ENCODE measurements around the gene PEAK3. TPM values are rescaled to one million over a fixed set of nuclear protein-coding genes. Genes with fewer than 3 reads are reported as not detected.

Gene PEAK3
- polyA plus RNA-seq, 3 donors = 0.04 to 0.08 (median 0.04) TPM

- no peak for DNase-seq (ENCODE audit: low read depth in 3 of 3, low spot score in 2 of 3)
Measured at GRCh38 chr19:2274185-2274711, 7.7 kb downstream of the PEAK3 start.

- no peak for DNase-seq (ENCODE audit: low read depth in 3 of 3, low spot score in 2 of 3)
Measured at GRCh38 chr19:2273356-2274184, 8.4 kb downstream of the PEAK3 start.

GRCh38 chr19:2271234-2272103, 10.5 kb downstream of the PEAK3 start:
- no peak for DNase-seq (ENCODE audit: low read depth in 3 of 3, low spot score in 2 of 3)

- no peak for DNase-seq (ENCODE audit: low read depth in 3 of 3, low spot score in 2 of 3)
Measured at GRCh38 chr19:2270423-2271233, 11.3 kb downstream of the PEAK3 start.

- DNase-seq (ENCODE audit: low read depth in 3 of 3, low spot score in 2 of 3) = no peak
Measured at GRCh38 chr19:2270157-2270422, 11.9 kb downstream of the PEAK3 start.

- DNase-seq (ENCODE audit: low read depth in 3 of 3, low spot score in 2 of 3) = peak; percentile 78 to 91 (median 90)
Measured at GRCh38 chr19:2269244-2270156, 12.5 kb downstream of the PEAK3 start.

GRCh38 chr19:2268861-2269243, 13.1 kb downstream of the PEAK3 start:
- DNase-seq (ENCODE audit: low read depth in 3 of 3, low spot score in 2 of 3) = no peak

- no peak for DNase-seq (ENCODE audit: low read depth in 3 of 3, low spot score in 2 of 3)
Measured at GRCh38 chr19:2268480-2268830, 13.5 kb downstream of the PEAK3 start.

- DNase-seq (ENCODE audit: low read depth in 3 of 3, low spot score in 2 of 3) = no peak
Measured at GRCh38 chr19:2266183-2266993, 15.6 kb downstream of the PEAK3 start.

- DNase-seq (ENCODE audit: low read depth in 3 of 3, low spot score in 2 of 3) = no peak
Measured at GRCh38 chr19:2261438-2262172, 20.4 kb downstream of the PEAK3 start.

- no peak for DNase-seq (ENCODE audit: low read depth in 3 of 3, low spot score in 2 of 3)
Measured at GRCh38 chr19:2260341-2260805, 21.6 kb downstream of the PEAK3 start.

GRCh38 chr19:2259336-2259735, 22.6 kb downstream of the PEAK3 start:
- no peak for DNase-seq (ENCODE audit: low read depth in 3 of 3, low spot score in 2 of 3)

GRCh38 chr19:2255982-2256685, 25.8 kb downstream of the PEAK3 start, which contains the start of gene JSRP1:
TSS of gene JSRP1 (minus strand) at chr19:2256417. CDS start at chr19:2255314, 1,103 bp downstream.
- no peak for DNase-seq (ENCODE audit: low read depth in 3 of 3, low spot score in 2 of 3)

- DNase-seq (ENCODE audit: low read depth in 3 of 3, low spot score in 2 of 3) = no peak
Measured at GRCh38 chr19:2255112-2255845, 26.7 kb downstream of the PEAK3 start.

- DNase-seq (ENCODE audit: low read depth in 3 of 3, low spot score in 2 of 3) = no peak
Measured at GRCh38 chr19:2254064-2254872, 27.7 kb downstream of the PEAK3 start.

Data from right renal cortex interstitium (tissue), 3 donors.